GM13976 (cell line): ENCODE measurements around the gene UGT1A7.

ENCODE experiments used
- DNase-seq: peaks from one replicate; pipeline ENCODE4 v3.0.0; 2012; ENCODE audit warnings: low spot score
- in situ Hi-C: fragments of 300-500 bp; cut with MboI; formaldehyde crosslinking; loops from one replicate; pipeline ENCODE4 v1.12.0; 2022; ENCODE audit warnings: low sequenced_read_pairs, mixed read lengths, inconsistent platforms; ENCODE audit not compliant: unreplicated experiment
- TF ChIP-seq, protein P1 (sequence below): IDR thresholded peaks from 2 replicates; pipeline ENCODE4 v1.5.1; 2012; ENCODE audit warnings: borderline replicate concordance, mild to moderate bottlenecking; ENCODE audit not compliant: insufficient read depth; ENCODE audit errors: extremely low read depth, missing control alignments, control extremely low read depth

UGT1A7 gene

DNA sequence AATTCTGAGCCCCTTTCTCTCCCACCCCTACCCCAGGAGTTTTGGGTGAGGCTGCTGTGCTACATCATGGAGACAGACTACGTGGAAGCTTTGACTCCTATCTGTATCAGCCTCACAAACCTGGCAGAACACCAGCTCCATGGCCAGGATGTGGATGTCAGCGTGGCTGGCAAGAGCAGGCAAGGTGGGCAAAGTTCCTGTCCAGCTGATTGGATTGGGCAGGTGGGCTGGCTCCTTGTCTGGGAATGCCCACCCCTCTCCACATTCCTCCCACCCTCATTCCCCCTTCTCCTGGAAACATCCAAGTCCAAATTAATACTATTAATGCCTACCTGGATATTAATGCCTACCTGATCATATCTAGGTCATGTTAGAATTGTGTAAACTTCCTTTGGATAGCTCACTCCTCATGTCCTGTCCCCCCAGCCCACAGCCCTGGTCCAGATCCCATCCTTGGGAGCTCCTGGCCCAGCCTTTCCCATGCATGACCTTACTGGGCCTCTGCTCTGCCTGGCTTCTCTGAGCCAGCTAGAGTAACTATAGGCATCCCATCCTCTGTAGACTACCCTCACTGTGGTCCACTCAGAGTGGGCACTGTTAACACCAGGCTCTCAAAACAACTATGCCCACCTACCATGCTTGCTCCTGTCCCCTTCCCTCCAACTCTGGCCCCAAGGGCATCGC lies 120.6 kb downstream of the UGT1A7 start:
- TF ChIP-seq, protein P1, sequence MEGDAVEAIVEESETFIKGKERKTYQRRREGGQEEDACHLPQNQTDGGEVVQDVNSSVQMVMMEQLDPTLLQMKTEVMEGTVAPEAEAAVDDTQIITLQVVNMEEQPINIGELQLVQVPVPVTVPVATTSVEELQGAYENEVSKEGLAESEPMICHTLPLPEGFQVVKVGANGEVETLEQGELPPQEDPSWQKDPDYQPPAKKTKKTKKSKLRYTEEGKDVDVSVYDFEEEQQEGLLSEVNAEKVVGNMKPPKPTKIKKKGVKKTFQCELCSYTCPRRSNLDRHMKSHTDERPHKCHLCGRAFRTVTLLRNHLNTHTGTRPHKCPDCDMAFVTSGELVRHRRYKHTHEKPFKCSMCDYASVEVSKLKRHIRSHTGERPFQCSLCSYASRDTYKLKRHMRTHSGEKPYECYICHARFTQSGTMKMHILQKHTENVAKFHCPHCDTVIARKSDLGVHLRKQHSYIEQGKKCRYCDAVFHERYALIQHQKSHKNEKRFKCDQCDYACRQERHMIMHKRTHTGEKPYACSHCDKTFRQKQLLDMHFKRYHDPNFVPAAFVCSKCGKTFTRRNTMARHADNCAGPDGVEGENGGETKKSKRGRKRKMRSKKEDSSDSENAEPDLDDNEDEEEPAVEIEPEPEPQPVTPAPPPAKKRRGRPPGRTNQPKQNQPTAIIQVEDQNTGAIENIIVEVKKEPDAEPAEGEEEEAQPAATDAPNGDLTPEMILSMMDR = no peak
- in situ Hi-C loops = no loop called here
- DNase-seq = no peak

DNA sequence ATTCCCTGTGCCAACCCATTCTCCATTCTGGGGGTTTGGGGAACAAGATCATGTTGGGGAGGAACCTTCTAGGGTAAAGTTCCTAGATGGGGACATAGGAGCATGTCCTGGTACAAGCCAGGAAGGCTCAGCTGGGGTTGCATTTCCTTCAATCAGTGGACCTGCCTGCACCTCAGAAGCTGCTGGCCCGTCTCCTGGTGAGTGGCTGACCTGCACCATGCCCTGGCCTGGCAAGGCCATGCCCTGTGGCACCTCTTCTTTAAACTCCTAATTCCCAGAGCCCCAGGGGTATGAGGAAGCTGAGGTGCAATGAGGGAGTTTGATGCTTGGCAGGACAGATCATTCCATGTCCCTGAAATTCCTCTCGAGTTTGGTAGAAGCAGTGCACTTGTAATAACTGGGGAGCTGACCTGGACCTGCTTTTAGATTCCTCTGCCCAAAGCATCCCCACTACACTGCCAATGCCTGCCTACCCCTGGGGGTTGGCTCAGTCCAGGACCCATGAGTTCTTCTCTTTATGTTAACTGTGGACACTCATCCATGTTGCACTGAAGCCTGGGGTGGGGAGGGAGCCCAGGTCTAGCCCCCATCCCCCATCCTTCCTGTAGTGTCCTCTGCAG lies 121.7 kb downstream of the UGT1A7 start:
- DNase-seq = no peak
- TF ChIP-seq, protein P1 = no peak
- in situ Hi-C loops = no loop called here

DNA sequence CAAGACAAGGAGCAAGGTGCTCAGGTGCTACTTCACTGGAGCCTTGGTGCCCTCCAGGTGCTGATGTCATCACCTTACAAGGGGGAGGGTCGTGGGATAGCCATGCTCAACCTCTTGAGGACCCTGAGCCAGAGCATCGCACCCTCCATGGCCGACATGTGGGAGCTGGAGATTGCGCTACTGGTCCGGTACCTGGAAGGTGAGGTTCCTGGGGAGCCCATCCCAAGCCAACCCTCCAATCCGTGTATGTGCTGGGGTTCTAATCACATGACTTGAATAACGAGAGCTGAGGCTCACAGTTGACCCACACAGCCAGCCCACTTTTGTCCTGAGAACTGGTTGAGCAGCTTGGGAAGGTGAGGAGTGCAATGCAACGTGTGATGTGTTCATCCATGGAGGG lies 122.3 kb downstream of the UGT1A7 start:
- in situ Hi-C loops = no loop called here
- DNase-seq = no peak
- TF ChIP-seq, protein P1 = no peak

GRCh38 chr2:233807215-233807865 lies 125.6 kb downstream of the UGT1A7 start:
- TF ChIP-seq, protein P1 = no peak
- no peak for DNase-seq
- in situ Hi-C loops = no loop called here

GRCh38 chr2:233807966-233808935 lies 126.5 kb downstream of the UGT1A7 start:
- DNase-seq = no peak
- in situ Hi-C loops = no loop called here
- TF ChIP-seq, protein P1 = no peak

- no peak for DNase-seq
- TF ChIP-seq, protein P1 = no peak
- in situ Hi-C loops = no loop called here
These were observed 128.7 kb downstream of the UGT1A7 start for GRCh38 chr2:233810385-233810784.
